GM10248 (cell line): Measurements from ENCODE around the gene MARCHF4.

ENCODE experiments used
- CTCF ChIA-PET: fragments of 300-600 bp; sonication (Branson Sonifier 250); formaldehyde crosslinking; extraction: SDS; loops from one replicate; lab custom pipeline; 2021; ENCODE audit warnings: antibody characterized with exemption; lab: Yijun Ruan, JAX
- POLR2A ChIA-PET: fragments of 350-650 bp; sonication (Branson Sonifier 250); formaldehyde crosslinking; extraction: SDS; loops from one replicate; lab custom pipeline; 2020; ENCODE audit warnings: antibody characterized with exemption; lab: Yijun Ruan, JAX
- DNase-seq: peaks from one replicate; pipeline ENCODE4 v3.0.0; 2012; ENCODE audit errors: extremely low spot score
- CTCF ChIP-seq: IDR thresholded peaks from 2 replicates; pipeline ENCODE4 v1.5.1; 2012; ENCODE audit warnings: mild to moderate bottlenecking, low read depth; ENCODE audit errors: extremely low read depth, missing control alignments, control extremely low read depth

MARCHF4 gene

GRCh38 chr2:216366777-216367471 is 5.4 kb downstream of the MARCHF4 start:
- no peak for TF ChIP-seq CTCF
- CTCF ChIA-PET: interaction anchor here (1.1 to 2.1 kb wide), 4 partner anchors 8 to 39 kb away, joined by 3 to 6 read pairs (median 4); no protein-coding TSS in a partner anchor
- no peak for DNase-seq
- POLR2A ChIA-PET: no interaction called here

DNA sequence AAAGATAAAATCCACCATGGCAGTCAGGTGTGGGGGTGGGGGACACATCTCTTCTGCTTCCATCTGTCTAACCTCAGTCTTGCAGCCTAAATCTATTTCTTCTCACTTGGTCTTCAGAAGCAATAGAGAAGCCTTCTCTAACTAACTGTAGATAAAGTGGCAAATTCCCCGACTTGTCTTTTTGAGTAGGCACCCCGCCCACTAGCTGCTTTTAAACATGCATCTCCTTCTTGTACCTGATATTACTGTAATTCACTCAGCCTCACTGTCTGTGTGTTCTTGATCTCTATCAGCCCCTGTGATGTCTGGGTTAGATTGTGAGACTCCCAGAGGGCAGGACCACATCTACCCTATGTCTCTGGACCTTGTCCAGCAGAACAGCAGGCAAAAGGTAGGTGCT is 6.8 kb downstream of the MARCHF4 start:
- TF ChIP-seq CTCF: no peak
- ChIA-PET POLR2A (no interaction called here), CTCF (interaction anchor here (0.8 to 2.9 kb wide), 4 partner anchors 12 to 64 kb away, joined by 3 to 8 read pairs (median 4); no protein-coding TSS in a partner anchor)
- DNase-seq: no peak

GRCh38 chr2:216363221-216363620 is 9.1 kb downstream of the MARCHF4 start:
- DNase-seq: no peak
- TF ChIP-seq CTCF: no peak
- ChIA-PET CTCF (interaction anchor here (1.5 to 2.9 kb wide), 2 partner anchors 9 to 10 kb away, joined by 5 to 8 read pairs; partner anchors contain the start of gene MARCHF4), POLR2A (no interaction called here)

DNA sequence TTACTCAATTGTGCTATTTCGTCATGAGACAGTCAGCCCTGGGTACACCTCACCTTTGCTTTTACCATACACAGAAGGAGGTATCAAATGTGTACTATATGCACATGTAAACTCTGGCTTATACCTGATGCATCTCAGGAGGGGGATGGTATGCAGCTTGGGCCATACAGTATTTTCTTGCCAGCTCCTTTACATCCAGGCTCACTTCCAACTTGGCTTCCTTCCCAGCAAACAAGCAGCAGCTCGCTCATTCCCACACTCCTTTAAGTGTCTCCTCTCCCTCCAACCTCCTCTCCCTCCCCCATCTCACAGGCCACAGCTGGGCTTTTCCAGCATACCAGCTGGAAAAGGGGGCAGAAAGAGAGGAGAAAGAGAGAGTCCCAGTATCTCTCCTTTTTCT is 9.6 kb downstream of the MARCHF4 start:
- no peak for TF ChIP-seq CTCF
- CTCF ChIA-PET: interaction anchor here (1.5 to 2.9 kb wide), 2 partner anchors 9 to 10 kb away, joined by 5 to 8 read pairs; partner anchors contain the start of gene MARCHF4
- POLR2A ChIA-PET: no interaction called here
- no peak for DNase-seq

GRCh38 chr2:216355711-216356110 is 16.6 kb downstream of the MARCHF4 start:
- TF ChIP-seq CTCF: no peak
- DNase-seq: no peak
- ChIA-PET CTCF (interaction anchor here (1.5 kb wide), 1 partner anchor 10 kb away, joined by 3 read pairs; no protein-coding TSS in a partner anchor), POLR2A (no interaction called here)

DNA sequence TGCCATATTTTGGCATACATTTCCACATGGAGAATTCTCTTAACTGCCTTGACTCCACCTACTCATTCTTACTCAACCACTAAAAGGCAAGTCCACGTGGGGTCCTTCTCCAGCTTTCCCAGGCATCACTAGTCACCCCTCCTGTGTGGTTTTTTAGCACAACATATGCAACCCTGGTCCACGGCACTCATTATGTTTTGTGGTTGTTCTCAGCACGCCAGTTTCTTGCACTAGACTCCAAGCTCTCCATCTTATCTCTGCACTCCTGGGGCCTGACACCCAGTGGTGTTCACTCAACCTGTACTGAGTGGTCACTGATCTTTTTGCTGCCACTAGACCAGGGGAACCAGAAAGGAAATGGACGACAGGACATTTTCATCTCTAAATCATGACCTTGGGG is 18.0 kb downstream of the MARCHF4 start:
- no peak for TF ChIP-seq CTCF
- ChIA-PET CTCF (interaction anchor here (0.9 to 2.9 kb wide), 2 partner anchors 10 to 11 kb away, joined by 3 to 8 read pairs; no protein-coding TSS in a partner anchor), POLR2A (no interaction called here)
- DNase-seq: no peak
